ENCODE data around the gene BAAT.

DNA sequence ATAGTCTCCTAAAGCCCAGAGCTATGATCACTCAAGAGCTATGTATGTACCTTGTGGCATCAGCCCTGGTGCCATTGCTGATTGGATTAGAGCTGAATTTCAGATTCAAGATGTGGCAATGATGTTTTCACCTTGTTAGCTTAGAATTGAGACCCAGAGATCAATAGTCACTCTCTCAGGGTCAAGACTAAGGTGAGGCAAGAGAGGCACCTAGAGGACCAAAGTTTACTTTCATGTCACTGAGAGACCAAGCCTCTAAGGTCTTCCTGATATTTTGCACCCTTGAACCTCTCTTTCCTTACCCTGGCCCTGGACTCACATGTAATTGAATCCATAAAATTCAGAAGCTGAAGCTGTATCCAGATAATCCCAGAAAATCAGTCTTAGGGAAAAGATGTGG is 42.8 kb downstream of the BAAT start:
- TF ChIP-seq, protein P1, sequence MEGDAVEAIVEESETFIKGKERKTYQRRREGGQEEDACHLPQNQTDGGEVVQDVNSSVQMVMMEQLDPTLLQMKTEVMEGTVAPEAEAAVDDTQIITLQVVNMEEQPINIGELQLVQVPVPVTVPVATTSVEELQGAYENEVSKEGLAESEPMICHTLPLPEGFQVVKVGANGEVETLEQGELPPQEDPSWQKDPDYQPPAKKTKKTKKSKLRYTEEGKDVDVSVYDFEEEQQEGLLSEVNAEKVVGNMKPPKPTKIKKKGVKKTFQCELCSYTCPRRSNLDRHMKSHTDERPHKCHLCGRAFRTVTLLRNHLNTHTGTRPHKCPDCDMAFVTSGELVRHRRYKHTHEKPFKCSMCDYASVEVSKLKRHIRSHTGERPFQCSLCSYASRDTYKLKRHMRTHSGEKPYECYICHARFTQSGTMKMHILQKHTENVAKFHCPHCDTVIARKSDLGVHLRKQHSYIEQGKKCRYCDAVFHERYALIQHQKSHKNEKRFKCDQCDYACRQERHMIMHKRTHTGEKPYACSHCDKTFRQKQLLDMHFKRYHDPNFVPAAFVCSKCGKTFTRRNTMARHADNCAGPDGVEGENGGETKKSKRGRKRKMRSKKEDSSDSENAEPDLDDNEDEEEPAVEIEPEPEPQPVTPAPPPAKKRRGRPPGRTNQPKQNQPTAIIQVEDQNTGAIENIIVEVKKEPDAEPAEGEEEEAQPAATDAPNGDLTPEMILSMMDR (IDR thresholded peaks at IDR 0.05): no peak
- no peak for TF ChIP-seq SIN3A (IDR thresholded peaks at IDR 0.05; ENCODE audit: borderline replicate concordance, insufficient read depth, low read depth, low read length)
